PC-3 (cell line): ENCODE data around the gene PTPRD. TPM values are rescaled to one million over a fixed set of nuclear protein-coding genes. Genes with fewer than 3 reads are reported as not detected.
"Not testable (repeated sequence)": the region's sequence is repeated elsewhere in the genome, so short reads cannot be mapped to it uniquely, and the experiment has no call there.

Source experiments
- ATAC-seq: fragments of 200-7000 bp; cut with Tn5 transposase; 2 replicates; pipeline ENCODE4 v1.9.1; 2020; ENCODE audit warnings: mild to moderate bottlenecking, moderate library complexity
- BruUV-seq: library from RNA; stranded (reverse); fragments of 400-500 nt; replicated peaks from 2 replicates; lab custom pipeline; 2021; lab: Mats Ljungman, UMichigan
- CTCF ChIA-PET: fragments of 300-600 bp; sonication (Branson Sonifier 250); formaldehyde crosslinking; loops from one replicate; lab custom pipeline; 2022; ENCODE audit warnings: antibody characterized with exemption; lab: Charles Lee
- POLR2A ChIA-PET: fragments of 300-600 bp; sonication (Branson Sonifier 250); formaldehyde crosslinking; loops from one replicate; lab custom pipeline; 2022; ENCODE audit warnings: antibody characterized with exemption; ENCODE audit not compliant: unreplicated experiment; lab: Charles Lee
- DNase-seq: peaks from one replicate; pipeline ENCODE4 v3.0.0-alpha.2; 2015
- H2AFZ ChIP-seq: fragments of 300-600 bp; sonication (generic); 2 replicates; pipeline ENCODE4 v1.6.0; 2016; ENCODE audit warnings: antibody characterized with exemption, low read length
- H3F3A ChIP-seq: fragments of 300-600 bp; sonication (generic); one replicate; pipeline ENCODE4 v1.6.0; 2017; ENCODE audit warnings: antibody characterized with exemption, low read length, control low read depth, mild to moderate bottlenecking; ENCODE audit not compliant: unreplicated experiment
- H3K27ac ChIP-seq: fragments of 300-600 bp; sonication (generic); 2 replicates; pipeline ENCODE4 v1.5.1; 2016; ENCODE audit warnings: mild to moderate bottlenecking, low read length
- H3K27me3 ChIP-seq: fragments of 300-600 bp; sonication (generic); 2 replicates; pipeline ENCODE4 v1.6.1; 2016; ENCODE audit warnings: low read length, mixed read lengths
- H3K36me3 ChIP-seq: fragments of 300-600 bp; sonication (generic); 2 replicates; pipeline ENCODE4 v1.6.1; 2016; ENCODE audit warnings: low read depth, mixed run types, low read length, mixed read lengths
- H3K4me1 ChIP-seq: fragments of 300-600 bp; sonication (generic); 2 replicates; pipeline ENCODE4 v1.5.1; 2016; ENCODE audit warnings: low read length; ENCODE audit not compliant: insufficient read depth
- H3K4me2 ChIP-seq: fragments of 300-600 bp; sonication (generic); 2 replicates; pipeline ENCODE4 v1.6.0; 2016; ENCODE audit warnings: low read length
- H3K4me3 ChIP-seq: fragments of 300-600 bp; sonication (generic); 2 replicates; pipeline ENCODE4 v1.5.1; 2016; ENCODE audit warnings: mild to moderate bottlenecking, low read length, mixed read lengths
- H3K79me2 ChIP-seq: fragments of 300-600 bp; sonication (generic); 2 replicates; pipeline ENCODE4 v1.6.1; 2017; ENCODE audit warnings: low read length, mixed read lengths
- H3K9ac ChIP-seq: fragments of 300-600 bp; sonication (generic); 2 replicates; pipeline ENCODE4 v1.6.0; 2016; ENCODE audit warnings: mild to moderate bottlenecking, low read length
- H3K9me2 ChIP-seq: fragments of 300-600 bp; sonication (generic); replicated peaks from 2 replicates; pipeline ENCODE4 v1.6.1; 2016; ENCODE audit warnings: mixed run types, low read length, mixed read lengths
- H3K9me3 ChIP-seq: fragments of 300-600 bp; sonication (generic); 2 replicates; pipeline ENCODE4 v1.6.1; 2016; ENCODE audit warnings: low read length, mixed read lengths
- H4K20me1 ChIP-seq: fragments of 300-600 bp; sonication (generic); 2 replicates; pipeline ENCODE4 v1.6.1; 2016; ENCODE audit warnings: low read length, mixed read lengths
- CTCF ChIP-seq: fragments of 300-600 bp; sonication (generic); conservative IDR thresholded peaks from 2 replicates; pipeline ENCODE4 v1.5.1; 2017; ENCODE audit warnings: antibody characterized with exemption, low read depth, mild to moderate bottlenecking, low read length
- EZH2 ChIP-seq: fragments of 300-600 bp; sonication (generic); IDR thresholded peaks from one replicate; pipeline ENCODE4 v1.6.1; 2017; ENCODE audit warnings: antibody characterized with exemption, mild to moderate bottlenecking, low read length; ENCODE audit not compliant: unreplicated experiment
- EZH2phosphoT487 ChIP-seq: fragments of 300-600 bp; sonication (generic); IDR thresholded peaks from 2 replicates; pipeline ENCODE4 v1.6.1; 2018; ENCODE audit warnings: mild to moderate bottlenecking, antibody characterized with exemption, low read length, borderline replicate concordance
- intact Hi-C: fragments of 100-400 bp; cut with micrococcal nuclease; formaldehyde crosslinking; loops from 2 replicates; pipeline ENCODE4 v1.9.0; 2023
- total RNA-seq: library from RNA; depleted of rRNA; stranded (reverse); fragments of >200 nt; gene quantifications from 2 replicates; pipeline ENCODE4 v1.2.3, GENCODE V29; 2014

PTPRD gene
- total RNA-seq, 1 experiment from 2014 or later, result not detected

- DNase-seq (no peak), ATAC-seq (no peak)
- Histone ChIP-seq H3K79me2 (no peaks in the 10 kb centered on the region), H3K4me3 (no peak overlapping the region), H3K9me3 (no peaks in the 10 kb centered on the region), H3K4me1 (no peaks in the 10 kb centered on the region), H3K9ac (no peak overlapping the region), H2AFZ (no peak overlapping the region), H3F3A (no peaks in the 10 kb centered on the region), H4K20me1 (no peaks in the 10 kb centered on the region), H3K9me2 (no peaks in the 10 kb centered on the region), H3K36me3 (no peaks in the 10 kb centered on the region), H3K27me3 (no peaks in the 10 kb centered on the region), H3K4me2 (no peak overlapping the region), H3K27ac (no peak overlapping the region)
- intact Hi-C loops, result no loop called here
- ChIA-PET CTCF (no interaction called here), POLR2A (no interaction called here)
- BruUV-seq, result no TSS peak
- TF ChIP-seq EZH2 (no peak), CTCF (no peak)
Observed at GRCh38 chr9:9102295-9102694, 1510.5 kb downstream of the PTPRD start.

- Histone ChIP-seq H3K27ac (no peak overlapping the region), H3K27me3 (no peaks in the 10 kb centered on the region), H2AFZ (no peak overlapping the region), H3K9me2 (no peaks in the 10 kb centered on the region), H3K4me1 (no peaks in the 10 kb centered on the region), H3K9me3 (no peaks in the 10 kb centered on the region), H3K36me3 (no peaks in the 10 kb centered on the region), H3K4me2 (no peak overlapping the region), H3F3A (no peaks in the 10 kb centered on the region), H3K4me3 (no peak overlapping the region), H3K79me2 (no peaks in the 10 kb centered on the region), H3K9ac (no peak overlapping the region), H4K20me1 (no peaks in the 10 kb centered on the region)
- no peak for ATAC-seq
- intact Hi-C loops, result no loop called here
- BruUV-seq, result no TSS peak
- TF ChIP-seq CTCF (no peak), EZH2phosphoT487 (no peak)
- ChIA-PET POLR2A (no interaction called here), CTCF (no interaction called here)
- no peak for DNase-seq
Observed at GRCh38 chr9:9100070-9100469, 1512.7 kb downstream of the PTPRD start.

GRCh38 chr9:9099646-9100045 is 1513.2 kb downstream of the PTPRD start:
- ATAC-seq, result no peak
- no peak overlapping the region for H2AFZ ChIP-seq
- H3K4me2 ChIP-seq, result no peak overlapping the region
- H3K79me2 ChIP-seq, result no peaks in the 10 kb centered on the region
- no peak for TF ChIP-seq CTCF
- no peak for TF ChIP-seq EZH2
- TF ChIP-seq EZH2phosphoT487, result no peak
- H4K20me1 ChIP-seq, result no peaks in the 10 kb centered on the region
- H3K9me3 ChIP-seq, result no peaks in the 10 kb centered on the region
- BruUV-seq, result no TSS peak
- POLR2A ChIA-PET, result no interaction called here
- H3K27me3 ChIP-seq, result no peaks in the 10 kb centered on the region
- no peaks in the 10 kb centered on the region for H3F3A ChIP-seq
- DNase-seq, result no peak
- no peak overlapping the region for H3K27ac ChIP-seq
- H3K9me2 ChIP-seq, result no peaks in the 10 kb centered on the region
- intact Hi-C loops, result no loop called here
- CTCF ChIA-PET, result no interaction called here
- H3K4me3 ChIP-seq, result no peak overlapping the region
- no peak overlapping the region for H3K9ac ChIP-seq
- no peaks in the 10 kb centered on the region for H3K4me1 ChIP-seq
- H3K36me3 ChIP-seq, result no peaks in the 10 kb centered on the region

GRCh38 chr9:9097254-9097653 is 1515.5 kb downstream of the PTPRD start:
- H3K36me3 ChIP-seq, CTCF ChIA-PET, H3K27ac ChIP-seq, H3K4me3 ChIP-seq, H3K27me3 ChIP-seq, POLR2A ChIA-PET, H3K9ac ChIP-seq, BruUV-seq, intact Hi-C loops, H3K9me2 ChIP-seq, DNase-seq, ATAC-seq, H3K79me2 ChIP-seq, H4K20me1 ChIP-seq, H2AFZ ChIP-seq, H3K4me2 ChIP-seq, H3K9me3 ChIP-seq, H3F3A ChIP-seq, H3K4me1 ChIP-seq: not testable (repeated sequence)
